HepG2 (cell line): Measurements from ENCODE around the gene ARHGAP33. TPM values are rescaled to one million over a fixed set of nuclear protein-coding genes. Genes with fewer than 3 reads are reported as not detected.
A peak's percentile ranks its signal among the peaks of the same experiment; 100 is the strongest.

Experiments used
- ARID3A ChIP-seq: IDR thresholded peaks from 2 replicates; pipeline ENCODE4 v1.6.1; 2012; ENCODE audit warnings: low read depth, low read length, improper control_type of control experiment
- ELF3 ChIP-seq: IDR thresholded peaks from 2 replicates; pipeline ENCODE4 v1.6.1; 2016; ENCODE audit warnings: missing genetic modification reagents, missing compliant biosample characterization
- RFX5 ChIP-seq: IDR thresholded peaks from 2 replicates; pipeline ENCODE4 v1.6.1; 2011; ENCODE audit warnings: low read depth, low read length, improper control_type of control experiment
- SOX5 ChIP-seq: IDR thresholded peaks from 2 replicates; pipeline ENCODE4 v1.6.1; 2016; ENCODE audit warnings: borderline replicate concordance
- TAF1 ChIP-seq: sonication (generic); formaldehyde crosslinking; IDR thresholded peaks from 2 replicates; pipeline ENCODE4 v1.4.0; 2020; ENCODE audit warnings: missing genetic modification reagents
- TEAD3 ChIP-seq: optimal IDR thresholded peaks from 2 replicates; pipeline ENCODE3; 2016; ENCODE audit warnings: borderline replicate concordance
- ZNF224 ChIP-seq: sonication (generic); formaldehyde crosslinking; IDR thresholded peaks from 2 replicates; pipeline ENCODE4 v1.5.0; 2020; ENCODE audit warnings: mild to moderate bottlenecking, missing genetic modification reagents
- ZNF501 ChIP-seq: sonication (generic); formaldehyde crosslinking; IDR thresholded peaks from 2 replicates; pipeline ENCODE4 v1.5.1; 2020; ENCODE audit warnings: mild to moderate bottlenecking, moderate library complexity, missing genetic modification reagents
- ZNF546 ChIP-seq: sonication (generic); formaldehyde crosslinking; conservative IDR thresholded peaks from 2 replicates; pipeline ENCODE4 v1.8.1; 2023; ENCODE audit warnings: mild to moderate bottlenecking, missing genetic modification reagents
- ZNF547 ChIP-seq: sonication (generic); formaldehyde crosslinking; IDR thresholded peaks from 2 replicates; pipeline ENCODE4 v1.5.1; 2020; ENCODE audit warnings: mild to moderate bottlenecking, missing genetic modification reagents
- ZNF557 ChIP-seq: sonication (generic); formaldehyde crosslinking; IDR thresholded peaks from 2 replicates; pipeline ENCODE4 v1.4.0; 2020; ENCODE audit warnings: missing genetic modification reagents
- ZNF614 ChIP-seq: IDR thresholded peaks from 2 replicates; pipeline ENCODE4 v1.6.1; 2018; ENCODE audit warnings: missing biosample characterization, missing genetic modification reagents, inconsistent platforms, borderline replicate concordance
- ZNF761 ChIP-seq: sonication (generic); formaldehyde crosslinking; conservative IDR thresholded peaks from 2 replicates; pipeline ENCODE4 v1.4.0; 2020; ENCODE audit warnings: mild to moderate bottlenecking, missing genetic modification reagents
- ZNF788 ChIP-seq: sonication (generic); formaldehyde crosslinking; IDR thresholded peaks from 2 replicates; pipeline ENCODE4 v1.5.0; 2020; ENCODE audit warnings: mild to moderate bottlenecking, missing genetic modification reagents, borderline replicate concordance
- polyA plus RNA-seq, 8 experiments: library from polyadenylated mRNA; depleted of rRNA in 3 of 8; stranded (reverse) in 7 of 8; unstranded in 1 of 8; fragments of >200 nt; fragmentation: Illumina TruSeq in 4 of 8; extraction: Trizol in 4 of 8; gene quantifications; 2 replicates each; pipeline versions ENCODE4 v1.2.1 to v1.2.3, GENCODE V29; 2011 to 2016; ENCODE audit warnings: low read depth in 4 of 8, missing spikeins in 1 of 8, mixed read lengths in 1 of 8; ENCODE audit not compliant: insufficient read depth in 1 of 8
- total RNA-seq, 5 experiments: library from RNA; depleted of rRNA; stranded (reverse); fragments of >200 nt; fragmentation: Illumina TruSeq; extraction: Trizol; gene quantifications; 2 replicates each; pipeline ENCODE4 v1.2.3, GENCODE V29; 2016; ENCODE audit warnings: low read depth in 1 of 5
- TF ChIP-seq, protein P1 (sequence below): sonication (generic); formaldehyde crosslinking; IDR thresholded peaks from 2 replicates; pipeline ENCODE4 v1.4.0; 2020; ENCODE audit warnings: missing genetic modification reagents, borderline replicate concordance
- TF ChIP-seq, protein P2 (sequence below): sonication (generic); formaldehyde crosslinking; IDR thresholded peaks from 2 replicates; pipeline ENCODE4 v1.5.1; 2020; ENCODE audit warnings: missing genetic modification reagents, mild to moderate bottlenecking, borderline replicate concordance
- TF ChIP-seq, protein P3 (sequence below): sonication (generic); formaldehyde crosslinking; IDR thresholded peaks from 2 replicates; pipeline ENCODE4 v1.9.0; 2022; ENCODE audit warnings: low read depth, missing genetic modification reagents
- TF ChIP-seq, protein P4 (sequence below): sonication (generic); formaldehyde crosslinking; IDR thresholded peaks from 2 replicates; pipeline ENCODE4 v1.5.0; 2020; ENCODE audit warnings: missing genetic modification reagents, mild to moderate bottlenecking, borderline replicate concordance

The ARHGAP33 gene
- total and polyA plus RNA-seq, 2 of the 13 experiments (the other 11 are each of a cell fraction or from before 2014, with no cell fraction given), result 1.3 to 2.7 TPM

- TF ChIP-seq, protein P1, sequence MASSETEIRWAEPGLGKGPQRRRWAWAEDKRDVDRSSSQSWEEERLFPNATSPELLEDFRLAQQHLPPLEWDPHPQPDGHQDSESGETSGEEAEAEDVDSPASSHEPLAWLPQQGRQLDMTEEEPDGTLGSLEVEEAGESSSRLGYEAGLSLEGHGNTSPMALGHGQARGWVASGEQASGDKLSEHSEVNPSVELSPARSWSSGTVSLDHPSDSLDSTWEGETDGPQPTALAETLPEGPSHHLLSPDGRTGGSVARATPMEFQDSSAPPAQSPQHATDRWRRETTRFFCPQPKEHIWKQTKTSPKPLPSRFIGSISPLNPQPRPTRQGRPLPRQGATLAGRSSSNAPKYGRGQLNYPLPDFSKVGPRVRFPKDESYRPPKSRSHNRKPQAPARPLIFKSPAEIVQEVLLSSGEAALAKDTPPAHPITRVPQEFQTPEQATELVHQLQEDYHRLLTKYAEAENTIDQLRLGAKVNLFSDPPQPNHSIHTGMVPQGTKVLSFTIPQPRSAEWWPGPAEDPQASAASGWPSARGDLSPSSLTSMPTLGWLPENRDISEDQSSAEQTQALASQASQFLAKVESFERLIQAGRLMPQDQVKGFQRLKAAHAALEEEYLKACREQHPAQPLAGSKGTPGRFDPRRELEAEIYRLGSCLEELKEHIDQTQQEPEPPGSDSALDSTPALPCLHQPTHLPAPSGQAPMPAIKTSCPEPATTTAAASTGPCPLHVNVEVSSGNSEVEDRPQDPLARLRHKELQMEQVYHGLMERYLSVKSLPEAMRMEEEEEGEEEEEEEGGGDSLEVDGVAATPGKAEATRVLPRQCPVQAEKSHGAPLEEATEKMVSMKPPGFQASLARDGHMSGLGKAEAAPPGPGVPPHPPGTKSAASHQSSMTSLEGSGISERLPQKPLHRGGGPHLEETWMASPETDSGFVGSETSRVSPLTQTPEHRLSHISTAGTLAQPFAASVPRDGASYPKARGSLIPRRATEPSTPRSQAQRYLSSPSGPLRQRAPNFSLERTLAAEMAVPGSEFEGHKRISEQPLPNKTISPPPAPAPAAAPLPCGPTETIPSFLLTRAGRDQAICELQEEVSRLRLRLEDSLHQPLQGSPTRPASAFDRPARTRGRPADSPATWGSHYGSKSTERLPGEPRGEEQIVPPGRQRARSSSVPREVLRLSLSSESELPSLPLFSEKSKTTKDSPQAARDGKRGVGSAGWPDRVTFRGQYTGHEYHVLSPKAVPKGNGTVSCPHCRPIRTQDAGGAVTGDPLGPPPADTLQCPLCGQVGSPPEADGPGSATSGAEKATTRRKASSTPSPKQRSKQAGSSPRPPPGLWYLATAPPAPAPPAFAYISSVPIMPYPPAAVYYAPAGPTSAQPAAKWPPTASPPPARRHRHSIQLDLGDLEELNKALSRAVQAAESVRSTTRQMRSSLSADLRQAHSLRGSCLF, result no peak
- TF ChIP-seq ARID3A (peak; percentile 63; the same call in 1 of the 2 replicates), ZNF546 (CRISPR knock-in tag) (no peak; the same call in 1 of the 2 replicates), ZNF557 (CRISPR knock-in tag) (no peak), SOX5 (CRISPR knock-in tag) (peak; percentile 58; the same call in 1 of the 2 replicates), ZNF547 (no peak; the same call in 1 of the 2 replicates), ZNF788 (peak; percentile 11; the same call in 1 of the 2 replicates), ZNF761 (CRISPR knock-in tag) (peak; percentile 47; the same call in 1 of the 2 replicates), ZNF224 (CRISPR knock-in tag) (peak; percentile 66; the same call in 1 of the 2 replicates), ELF3 (no peak), ZNF501 (no peak; the same call in 1 of the 2 replicates), TEAD3 (CRISPR knock-in tag) (peak; percentile 52), ZNF614 (CRISPR knock-in tag) (no peak), TAF1 (peak; percentile 76), RFX5 (no peak)
- TF ChIP-seq, protein P2, sequence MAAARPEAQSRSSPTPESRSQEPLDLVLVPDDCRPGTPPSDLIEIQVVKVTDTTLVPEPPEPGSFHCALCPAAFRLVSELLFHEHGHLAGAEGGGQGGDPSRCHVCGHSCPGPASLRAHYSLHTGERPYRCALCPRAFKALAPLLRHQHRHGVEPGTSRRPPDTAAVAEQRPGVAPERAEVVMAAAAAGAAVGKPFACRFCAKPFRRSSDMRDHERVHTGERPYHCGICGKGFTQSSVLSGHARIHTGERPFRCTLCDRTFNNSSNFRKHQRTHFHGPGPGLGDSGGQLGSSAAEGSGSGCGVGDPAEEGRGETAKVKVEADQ, result no peak
- TF ChIP-seq, protein P3, sequence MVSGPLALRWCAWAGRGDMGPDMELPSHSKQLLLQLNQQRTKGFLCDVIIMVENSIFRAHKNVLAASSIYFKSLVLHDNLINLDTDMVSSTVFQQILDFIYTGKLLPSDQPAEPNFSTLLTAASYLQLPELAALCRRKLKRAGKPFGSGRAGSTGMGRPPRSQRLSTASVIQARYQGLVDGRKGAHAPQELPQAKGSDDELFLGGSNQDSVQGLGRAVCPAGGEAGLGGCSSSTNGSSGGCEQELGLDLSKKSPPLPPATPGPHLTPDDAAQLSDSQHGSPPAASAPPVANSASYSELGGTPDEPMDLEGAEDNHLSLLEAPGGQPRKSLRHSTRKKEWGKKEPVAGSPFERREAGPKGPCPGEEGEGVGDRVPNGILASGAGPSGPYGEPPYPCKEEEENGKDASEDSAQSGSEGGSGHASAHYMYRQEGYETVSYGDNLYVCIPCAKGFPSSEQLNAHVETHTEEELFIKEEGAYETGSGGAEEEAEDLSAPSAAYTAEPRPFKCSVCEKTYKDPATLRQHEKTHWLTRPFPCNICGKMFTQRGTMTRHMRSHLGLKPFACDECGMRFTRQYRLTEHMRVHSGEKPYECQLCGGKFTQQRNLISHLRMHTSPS, result peak; percentile 86
- TF ChIP-seq, protein P4, sequence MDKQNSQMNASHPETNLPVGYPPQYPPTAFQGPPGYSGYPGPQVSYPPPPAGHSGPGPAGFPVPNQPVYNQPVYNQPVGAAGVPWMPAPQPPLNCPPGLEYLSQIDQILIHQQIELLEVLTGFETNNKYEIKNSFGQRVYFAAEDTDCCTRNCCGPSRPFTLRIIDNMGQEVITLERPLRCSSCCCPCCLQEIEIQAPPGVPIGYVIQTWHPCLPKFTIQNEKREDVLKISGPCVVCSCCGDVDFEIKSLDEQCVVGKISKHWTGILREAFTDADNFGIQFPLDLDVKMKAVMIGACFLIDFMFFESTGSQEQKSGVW (CRISPR knock-in tag), result no peak
Observed at GRCh38 chr19:35812220-35813042, 37.1 kb downstream of the ARHGAP33 start, which contains the start of gene PRODH2 (continued).
